K562 (cell line): ENCODE results near the gene SLC25A11. TPM values are rescaled to one million over a fixed set of nuclear protein-coding genes. Genes with fewer than 3 reads are reported as not detected.

Experiments
- ARHGAP35 ChIP-seq: fragments of 450-650 bp; IDR thresholded peaks from 2 replicates; pipeline ENCODE4 v1.6.1; 2018; ENCODE audit not compliant: partially characterized antibody
- BHLHE40 ChIP-seq: IDR thresholded peaks from 2 replicates; pipeline ENCODE4 v1.6.1; 2011; ENCODE audit warnings: low read length, improper control_type of control experiment
- CHD2 ChIP-seq: IDR thresholded peaks from 2 replicates; pipeline ENCODE4 v1.6.1; 2011; ENCODE audit warnings: low read depth, low read length
- FOXP1 ChIP-seq: sonication (generic); formaldehyde crosslinking; IDR thresholded peaks from 2 replicates; pipeline ENCODE4 v1.8.0; 2022; ENCODE audit warnings: mild to moderate bottlenecking, missing genetic modification reagents
- MAFG ChIP-seq: fragments of 450-650 bp; conservative IDR thresholded peaks from 2 replicates; pipeline ENCODE4 v1.6.1; 2016; ENCODE audit warnings: missing genetic modification characterization, missing compliant biosample characterization
- NFRKB ChIP-seq: fragments of 450-650 bp; IDR thresholded peaks from 2 replicates; pipeline ENCODE4 v1.6.1; 2016; ENCODE audit warnings: low read depth
- PPARD ChIP-seq: fragments of 250-450 bp; sonication (Bioruptor Pico); IDR thresholded peaks from 2 replicates; pipeline ENCODE4 v1.8.0; 2022; ENCODE audit warnings: inconsistent platforms, mild to moderate bottlenecking, moderate library complexity
- RBBP5 ChIP-seq: fragments of 200-600 bp; sonication (generic); IDR thresholded peaks from 2 replicates; pipeline ENCODE4 v1.6.1; 2012; ENCODE audit warnings: borderline replicate concordance, mild to moderate bottlenecking, low read length, control low read depth, inconsistent platforms; ENCODE audit not compliant: insufficient read depth, poor library complexity, severe bottlenecking
- SLC30A9 ChIP-seq: fragments of 250-450 bp; sonication (Bioruptor Pico); IDR thresholded peaks from 2 replicates; pipeline ENCODE4 v1.8.0; 2022; ENCODE audit warnings: mild to moderate bottlenecking, moderate library complexity
- SMC3 ChIP-seq: conservative IDR thresholded peaks from 2 replicates; pipeline ENCODE4 v1.6.1; 2011; ENCODE audit warnings: low read depth, low read length, improper control_type of control experiment; ENCODE audit not compliant: insufficient read depth
- ZBTB1 ChIP-seq: sonication (generic); formaldehyde crosslinking; IDR thresholded peaks from 2 replicates; pipeline ENCODE4 v1.8.1; 2023; ENCODE audit warnings: missing genetic modification reagents, low read depth, mild to moderate bottlenecking, borderline replicate concordance
- ZFX ChIP-seq: sonication (generic); formaldehyde crosslinking; IDR thresholded peaks from 2 replicates; pipeline ENCODE4 v1.8.0; 2022; ENCODE audit warnings: mild to moderate bottlenecking, missing genetic modification reagents, moderate library complexity
- ZNF175 ChIP-seq: fragments of 200-800 bp; sonication (Bioruptor generic); IDR thresholded peaks from 2 replicates; pipeline ENCODE4 v1.6.1; 2016; ENCODE audit warnings: low read depth, mild to moderate bottlenecking, missing genetic modification characterization, missing compliant biosample characterization
- ZNF217 ChIP-seq: sonication (generic); formaldehyde crosslinking; IDR thresholded peaks from 2 replicates; pipeline ENCODE4 v1.8.0; 2022; ENCODE audit warnings: mild to moderate bottlenecking, missing genetic modification reagents
- ZNF561 ChIP-seq: fragments of 450-650 bp; formaldehyde crosslinking; conservative IDR thresholded peaks from 2 replicates; pipeline ENCODE4 v1.4.0; 2020; ENCODE audit warnings: mild to moderate bottlenecking, moderate library complexity
- ZNF586 ChIP-seq: fragments of 450-650 bp; formaldehyde crosslinking; conservative IDR thresholded peaks from 2 replicates; pipeline ENCODE4 v1.4.0; 2020; ENCODE audit warnings: mild to moderate bottlenecking, moderate library complexity
- polyA plus RNA-seq, 8 experiments: library from polyadenylated mRNA; depleted of rRNA in 4 of 8; stranded (reverse) in 5 of 8; unstranded in 3 of 8; fragments of >200 nt; fragmentation: Nextera tagmentation in 2 of 8; fragmentation: Illumina TruSeq in 1 of 8; extraction: Ambion mirVana in 2 of 8; extraction: Trizol in 1 of 8; gene quantifications; 2 replicates each; pipeline versions ENCODE4 v1.2.1 to v1.2.3, GENCODE V29; 2011 to 2014; ENCODE audit warnings: inconsistent platforms in 1 of 8, missing spikeins in 1 of 8
- total RNA-seq, 7 experiments: library from RNA; depleted of rRNA in 6 of 7; stranded (reverse); fragments of >200 nt in 6 of 7; fragmentation: Illumina TruSeq in 2 of 7; extraction: Trizol in 2 of 7; gene quantifications; 2 replicates each; pipeline versions ENCODE4 v1.2.1 to v1.2.3, GENCODE V29; 2011 to 2021; ENCODE audit warnings: low replicate concordance in 1 of 7
- TF ChIP-seq, protein P1 (sequence below): fragments of 250-450 bp; sonication (Bioruptor Pico); IDR thresholded peaks from 2 replicates; pipeline ENCODE4 v1.4.0; 2020; ENCODE audit warnings: mild to moderate bottlenecking, moderate library complexity
- TF ChIP-seq, protein P2 (sequence below): fragments of 450-650 bp; IDR thresholded peaks from 2 replicates; pipeline ENCODE4 v1.6.1; 2017; ENCODE audit warnings: mild to moderate bottlenecking, moderate library complexity
- TF ChIP-seq, protein P3 (sequence below): IDR thresholded peaks from 2 replicates; pipeline ENCODE4 v1.6.1; 2014; ENCODE audit warnings: antibody characterized with exemption
- TF ChIP-seq, protein P4 (sequence below): fragments of 450-650 bp; IDR thresholded peaks from 2 replicates; pipeline ENCODE4 v1.6.1; 2014; ENCODE audit warnings: low read depth, mild to moderate bottlenecking, moderate library complexity, borderline replicate concordance

SLC25A11 gene
- total and polyA plus RNA-seq, 9 of the 15 experiments (the other 6 are each of a cell fraction or from before 2014, with no cell fraction given): 3.1 to 56.7 (median 32.9) TPM

DNA sequence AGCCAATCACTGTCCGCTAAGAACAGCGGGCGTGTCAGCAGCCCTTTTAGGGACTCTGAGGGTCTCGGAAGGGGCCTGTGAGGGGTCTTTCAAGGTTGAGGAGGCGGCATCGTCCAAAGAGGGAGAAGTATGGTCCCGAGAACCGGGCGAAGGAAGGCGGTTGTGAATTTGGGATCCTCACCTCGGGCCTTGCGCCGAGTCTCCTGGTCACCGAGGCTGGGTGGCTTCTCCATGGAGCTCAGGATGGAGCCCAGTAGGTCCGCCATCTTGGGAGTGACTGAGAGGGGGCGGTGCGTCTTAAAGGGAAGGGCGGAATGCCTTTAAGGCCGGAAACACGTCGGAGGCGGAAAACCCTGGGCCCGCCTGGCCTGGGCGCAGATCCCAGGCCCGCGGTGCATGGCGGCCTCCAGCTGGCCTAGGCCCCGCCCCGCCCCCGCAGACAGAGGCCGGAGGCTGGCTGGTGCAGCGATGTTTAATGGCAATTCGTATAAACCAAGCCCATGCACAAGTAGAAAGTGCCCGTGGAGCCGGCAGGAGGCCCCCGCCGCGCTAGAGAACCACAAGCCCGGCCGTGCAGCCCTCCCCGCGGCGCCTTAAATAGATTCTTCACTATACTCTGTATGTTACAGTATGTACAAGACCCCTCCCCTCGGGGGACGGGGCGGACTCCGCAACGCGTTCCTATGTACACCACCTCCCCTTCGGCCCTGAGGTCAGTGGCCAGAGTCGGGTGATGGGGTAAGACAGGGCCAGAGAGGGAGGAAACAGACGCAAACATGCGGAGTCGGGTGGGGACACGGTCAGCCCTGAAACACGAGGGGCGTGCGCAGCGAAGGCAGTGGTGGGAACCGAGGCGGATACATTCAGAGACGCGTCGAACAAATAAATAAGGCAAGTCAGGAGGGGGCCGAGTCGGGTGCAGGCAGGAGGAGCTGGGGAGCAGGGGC is 28.0 kb upstream of the SLC25A11 start, which contains the start of gene SPAG7 (continued):
- TF ChIP-seq, protein P1, sequence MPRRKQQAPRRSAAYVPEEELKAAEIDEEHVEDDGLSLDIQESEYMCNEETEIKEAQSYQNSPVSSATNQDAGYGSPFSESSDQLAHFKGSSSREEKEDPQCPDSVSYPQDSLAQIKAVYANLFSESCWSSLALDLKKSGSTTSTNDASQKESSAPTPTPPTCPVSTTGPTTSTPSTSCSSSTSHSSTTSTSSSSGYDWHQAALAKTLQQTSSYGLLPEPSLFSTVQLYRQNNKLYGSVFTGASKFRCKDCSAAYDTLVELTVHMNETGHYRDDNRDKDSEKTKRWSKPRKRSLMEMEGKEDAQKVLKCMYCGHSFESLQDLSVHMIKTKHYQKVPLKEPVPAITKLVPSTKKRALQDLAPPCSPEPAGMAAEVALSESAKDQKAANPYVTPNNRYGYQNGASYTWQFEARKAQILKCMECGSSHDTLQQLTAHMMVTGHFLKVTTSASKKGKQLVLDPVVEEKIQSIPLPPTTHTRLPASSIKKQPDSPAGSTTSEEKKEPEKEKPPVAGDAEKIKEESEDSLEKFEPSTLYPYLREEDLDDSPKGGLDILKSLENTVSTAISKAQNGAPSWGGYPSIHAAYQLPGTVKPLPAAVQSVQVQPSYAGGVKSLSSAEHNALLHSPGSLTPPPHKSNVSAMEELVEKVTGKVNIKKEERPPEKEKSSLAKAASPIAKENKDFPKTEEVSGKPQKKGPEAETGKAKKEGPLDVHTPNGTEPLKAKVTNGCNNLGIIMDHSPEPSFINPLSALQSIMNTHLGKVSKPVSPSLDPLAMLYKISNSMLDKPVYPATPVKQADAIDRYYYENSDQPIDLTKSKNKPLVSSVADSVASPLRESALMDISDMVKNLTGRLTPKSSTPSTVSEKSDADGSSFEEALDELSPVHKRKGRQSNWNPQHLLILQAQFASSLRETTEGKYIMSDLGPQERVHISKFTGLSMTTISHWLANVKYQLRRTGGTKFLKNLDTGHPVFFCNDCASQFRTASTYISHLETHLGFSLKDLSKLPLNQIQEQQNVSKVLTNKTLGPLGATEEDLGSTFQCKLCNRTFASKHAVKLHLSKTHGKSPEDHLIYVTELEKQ (CRISPR knock-in tag): no peak
- TF ChIP-seq SLC30A9 (CRISPR knock-in tag): no peak
- TF ChIP-seq, protein P2, sequence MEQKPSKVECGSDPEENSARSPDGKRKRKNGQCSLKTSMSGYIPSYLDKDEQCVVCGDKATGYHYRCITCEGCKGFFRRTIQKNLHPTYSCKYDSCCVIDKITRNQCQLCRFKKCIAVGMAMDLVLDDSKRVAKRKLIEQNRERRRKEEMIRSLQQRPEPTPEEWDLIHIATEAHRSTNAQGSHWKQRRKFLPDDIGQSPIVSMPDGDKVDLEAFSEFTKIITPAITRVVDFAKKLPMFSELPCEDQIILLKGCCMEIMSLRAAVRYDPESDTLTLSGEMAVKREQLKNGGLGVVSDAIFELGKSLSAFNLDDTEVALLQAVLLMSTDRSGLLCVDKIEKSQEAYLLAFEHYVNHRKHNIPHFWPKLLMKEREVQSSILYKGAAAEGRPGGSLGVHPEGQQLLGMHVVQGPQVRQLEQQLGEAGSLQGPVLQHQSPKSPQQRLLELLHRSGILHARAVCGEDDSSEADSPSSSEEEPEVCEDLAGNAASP: no peak
- TF ChIP-seq BHLHE40: no peak
- TF ChIP-seq ZNF586: no peak
- TF ChIP-seq SMC3: no peak
- TF ChIP-seq NFRKB: peak; percentile 95
- peak; percentile 88 for TF ChIP-seq ZFX (CRISPR knock-in tag)
- TF ChIP-seq, protein P3, sequence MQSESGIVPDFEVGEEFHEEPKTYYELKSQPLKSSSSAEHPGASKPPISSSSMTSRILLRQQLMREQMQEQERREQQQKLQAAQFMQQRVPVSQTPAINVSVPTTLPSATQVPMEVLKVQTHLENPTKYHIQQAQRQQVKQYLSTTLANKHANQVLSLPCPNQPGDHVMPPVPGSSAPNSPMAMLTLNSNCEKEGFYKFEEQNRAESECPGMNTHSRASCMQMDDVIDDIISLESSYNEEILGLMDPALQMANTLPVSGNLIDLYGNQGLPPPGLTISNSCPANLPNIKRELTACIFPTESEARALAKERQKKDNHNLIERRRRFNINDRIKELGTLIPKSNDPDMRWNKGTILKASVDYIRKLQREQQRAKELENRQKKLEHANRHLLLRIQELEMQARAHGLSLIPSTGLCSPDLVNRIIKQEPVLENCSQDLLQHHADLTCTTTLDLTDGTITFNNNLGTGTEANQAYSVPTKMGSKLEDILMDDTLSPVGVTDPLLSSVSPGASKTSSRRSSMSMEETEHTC: no peak
- no peak for TF ChIP-seq MAFG
- TF ChIP-seq ARHGAP35: no peak
- peak; percentile 26 for TF ChIP-seq RBBP5
- peak; percentile 76; the same call in 1 of the 2 replicates for TF ChIP-seq FOXP1 (CRISPR knock-in tag)
- TF ChIP-seq CHD2: no peak
- no peak for TF ChIP-seq ZNF217 (CRISPR knock-in tag)
- no peak for TF ChIP-seq ZNF175 (CRISPR knock-in tag)
- no peak for TF ChIP-seq ZBTB1
- TF ChIP-seq PPARD (CRISPR knock-in tag): no peak
- TF ChIP-seq, protein P4, sequence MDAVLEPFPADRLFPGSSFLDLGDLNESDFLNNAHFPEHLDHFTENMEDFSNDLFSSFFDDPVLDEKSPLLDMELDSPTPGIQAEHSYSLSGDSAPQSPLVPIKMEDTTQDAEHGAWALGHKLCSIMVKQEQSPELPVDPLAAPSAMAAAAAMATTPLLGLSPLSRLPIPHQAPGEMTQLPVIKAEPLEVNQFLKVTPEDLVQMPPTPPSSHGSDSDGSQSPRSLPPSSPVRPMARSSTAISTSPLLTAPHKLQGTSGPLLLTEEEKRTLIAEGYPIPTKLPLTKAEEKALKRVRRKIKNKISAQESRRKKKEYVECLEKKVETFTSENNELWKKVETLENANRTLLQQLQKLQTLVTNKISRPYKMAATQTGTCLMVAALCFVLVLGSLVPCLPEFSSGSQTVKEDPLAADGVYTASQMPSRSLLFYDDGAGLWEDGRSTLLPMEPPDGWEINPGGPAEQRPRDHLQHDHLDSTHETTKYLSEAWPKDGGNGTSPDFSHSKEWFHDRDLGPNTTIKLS: peak; percentile 22; the same call in 1 of the 2 replicates
- TF ChIP-seq ZNF561 (CRISPR knock-in tag): no peak
